Measurements from ENCODE around the gene FBXL17. TPM values are rescaled to one million over a fixed set of nuclear protein-coding genes. Genes with fewer than 3 reads are reported as not detected.

FBXL17 gene
- 10 to 100 TPM; 14.9 to 62.5 (median 20.6) TPM for total RNA-seq

GRCh38 chr5:108381954-108382783 lies at the start of gene FBXL17:
Gene FBXL17, minus strand, starts transcription at chr5:108382098.
- DNase-seq (ENCODE audit: low spot score in 2 of 2): peak; percentile 97
- 0% methylated on average over 14 of the region's 82 CpGs for WGBS
- peak in 1 of 2 donors; percentile 68 for TF ChIP-seq POLR2A (IDR thresholded peaks at IDR 0.05)
- peak in 2 of 3 donors; percentile 59 to 64 for TF ChIP-seq POLR2AphosphoS5 (IDR thresholded peaks at IDR 0.05)
- no peak for TF ChIP-seq CTCF (IDR thresholded peaks at IDR 0.05)
- no peaks in the 10 kb centered on the region for H3K9me3 ChIP-seq
- peaks cover 33% of the 10 kb centered on the region for H3K4me1 ChIP-seq
- H3K27ac ChIP-seq: peak within 1 kb of the TSS; percentile 99
- no peaks in the 10 kb centered on the region for H3K27me3 ChIP-seq
- peak within 1 kb of the TSS; percentile 97 for H3K4me3 ChIP-seq
- H3K36me3 ChIP-seq: no peaks in the 10 kb centered on the region

DNA sequence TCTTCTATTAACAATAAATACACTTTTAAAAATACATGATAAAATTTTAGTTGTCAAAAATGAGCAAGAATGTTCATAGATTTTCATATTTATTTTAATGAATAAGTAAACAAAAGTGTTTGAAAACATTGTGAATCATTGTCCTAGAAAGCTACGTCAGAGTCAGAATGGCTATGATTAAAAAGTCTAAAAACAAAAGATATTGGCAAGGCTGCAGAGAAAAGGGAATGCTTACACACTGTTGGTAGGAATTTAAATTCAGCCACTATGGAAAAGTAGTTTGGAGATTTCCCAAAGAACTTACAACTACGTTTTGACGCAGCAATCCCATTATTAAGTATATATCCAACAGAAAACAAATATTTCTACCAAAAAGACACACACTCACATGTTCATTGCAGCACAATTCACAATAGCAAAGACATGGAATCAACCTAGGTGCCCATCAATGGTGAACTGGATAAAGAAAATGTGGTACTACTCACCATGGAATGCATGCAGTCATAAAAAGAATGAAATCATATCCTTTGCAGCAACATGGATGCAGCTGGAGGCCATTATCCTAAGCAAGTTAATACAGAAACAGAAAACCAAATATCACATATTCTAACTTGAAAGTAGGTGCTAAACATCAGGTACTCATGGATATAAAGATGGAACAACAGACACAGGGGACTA lies 49.2 kb upstream of the FBXL17 start:
- H3K36me3 ChIP-seq: no peaks in the 10 kb centered on the region
- WGBS: 72% methylated on average over 3 of the region's 3 CpGs
- H3K4me3 ChIP-seq: no peak overlapping the region
- TF ChIP-seq CTCF (IDR thresholded peaks at IDR 0.05) (no peak), EP300 (IDR thresholded peaks at IDR 0.05) (no peak), POLR2A (IDR thresholded peaks at IDR 0.05) (no peak), POLR2AphosphoS5 (IDR thresholded peaks at IDR 0.05) (no peak)
- H3K27ac ChIP-seq: no peak overlapping the region
- H3K9me3 ChIP-seq: no peaks in the 10 kb centered on the region
- no peaks in the 10 kb centered on the region for H3K4me1 ChIP-seq
- H3K27me3 ChIP-seq: no peaks in the 10 kb centered on the region
- no peak for DNase-seq (ENCODE audit: low spot score in 2 of 2)

DNA sequence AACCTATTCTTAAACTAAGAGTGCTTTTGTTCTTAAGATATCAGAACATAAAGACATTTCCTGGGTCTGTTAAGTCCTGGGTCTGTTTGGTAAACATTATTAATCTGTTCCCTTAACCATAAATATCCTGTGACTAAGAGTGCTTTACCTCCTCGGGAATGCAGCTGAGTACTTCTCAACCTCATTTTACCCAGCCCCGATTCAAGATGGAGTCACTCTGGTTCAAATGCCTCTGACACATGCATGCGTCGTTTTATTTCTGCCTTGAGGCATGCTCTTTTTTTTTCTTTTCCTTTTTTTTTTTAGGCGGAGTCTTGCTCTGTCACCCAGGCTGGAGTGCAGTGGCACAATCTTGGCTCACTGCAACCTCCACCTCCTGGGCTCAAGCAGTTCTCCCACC lies 39.8 kb upstream of the FBXL17 start:
- Histone ChIP-seq H3K27ac (no peak overlapping the region), H3K4me1 (no peaks in the 10 kb centered on the region), H3K9me3 (peaks cover 3% of the 10 kb centered on the region), H3K4me3 (no peak overlapping the region), H3K27me3 (peaks cover 7% of the 10 kb centered on the region), H3K36me3 (no peaks in the 10 kb centered on the region)
- no peak for TF ChIP-seq EP300 (IDR thresholded peaks at IDR 0.05)
- TF ChIP-seq POLR2A (IDR thresholded peaks at IDR 0.05): no peak
- no peak for TF ChIP-seq POLR2AphosphoS5 (IDR thresholded peaks at IDR 0.05)
- TF ChIP-seq CTCF (IDR thresholded peaks at IDR 0.05): no peak
- no peak for DNase-seq (ENCODE audit: low spot score in 2 of 2)
- 45% methylated on average over 5 of the region's 5 CpGs for WGBS

- DNase-seq (ENCODE audit: low spot score in 2 of 2): no peak
- H3K27ac ChIP-seq: no peak overlapping the region
- WGBS: 93% methylated on average over 1 of the region's 1 CpG
- H3K27me3 ChIP-seq: peaks cover 7% of the 10 kb centered on the region
- H3K4me3 ChIP-seq: no peak overlapping the region
- TF ChIP-seq POLR2AphosphoS5 (IDR thresholded peaks at IDR 0.05) (no peak), CTCF (IDR thresholded peaks at IDR 0.05) (no peak), POLR2A (IDR thresholded peaks at IDR 0.05) (no peak), EP300 (IDR thresholded peaks at IDR 0.05) (no peak)
- H3K36me3 ChIP-seq: no peaks in the 10 kb centered on the region
- H3K9me3 ChIP-seq: peaks cover 3% of the 10 kb centered on the region
- no peaks in the 10 kb centered on the region for H3K4me1 ChIP-seq
Observed at GRCh38 chr5:108420755-108421154, 38.9 kb upstream of the FBXL17 start.

DNA sequence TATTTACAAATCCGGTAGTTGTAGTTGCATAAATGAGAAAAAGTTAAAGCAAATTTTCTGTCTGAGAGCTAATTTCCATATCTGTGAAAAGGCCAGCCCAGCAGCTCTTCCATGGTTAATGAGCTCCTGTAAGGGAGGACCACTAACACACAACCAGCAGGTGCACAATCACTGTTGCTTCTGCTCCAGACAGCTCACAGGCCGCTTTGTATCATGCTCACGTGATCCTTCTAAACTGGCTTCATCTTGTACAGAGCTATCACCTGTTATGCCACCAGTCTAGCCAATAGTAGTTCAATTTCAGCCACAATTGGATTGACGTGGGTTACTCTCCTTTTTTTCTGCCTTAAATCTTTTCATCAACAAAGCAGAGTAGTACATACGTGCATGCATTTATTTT lies 38.3 kb upstream of the FBXL17 start:
- no peaks in the 10 kb centered on the region for H3K36me3 ChIP-seq
- H3K4me3 ChIP-seq: no peak overlapping the region
- 66% methylated on average over 5 of the region's 5 CpGs for WGBS
- no peaks in the 10 kb centered on the region for H3K4me1 ChIP-seq
- H3K27me3 ChIP-seq: peaks cover 7% of the 10 kb centered on the region
- DNase-seq (ENCODE audit: low spot score in 2 of 2): no peak
- peaks cover 3% of the 10 kb centered on the region for H3K9me3 ChIP-seq
- TF ChIP-seq POLR2A (IDR thresholded peaks at IDR 0.05): no peak
- no peak for TF ChIP-seq EP300 (IDR thresholded peaks at IDR 0.05)
- TF ChIP-seq CTCF (IDR thresholded peaks at IDR 0.05): no peak
- no peak for TF ChIP-seq POLR2AphosphoS5 (IDR thresholded peaks at IDR 0.05)
- no peak overlapping the region for H3K27ac ChIP-seq
